ENCODE measurements around the gene TNFRSF25.

GRCh38 chr1:6441586-6441985, 24.4 kb downstream of the TNFRSF25 start:
- TF ChIP-seq CTCF (IDR thresholded peaks at IDR 0.05; ENCODE audit: poor library complexity, severe bottlenecking) (no peak), EZH2 (IDR thresholded peaks at IDR 0.05; ENCODE audit: borderline replicate concordance, insufficient read depth, low read length, poor library complexity, severe bottlenecking) (no peak), EP300 (conservative IDR thresholded peaks at IDR 0.05; ENCODE audit: poor library complexity, severe bottlenecking) (no peak), MXI1 (conservative IDR thresholded peaks at IDR 0.05; ENCODE audit: poor library complexity, severe bottlenecking) (no peak), REST (IDR thresholded peaks at IDR 0.05; ENCODE audit: borderline replicate concordance) (no peak), SMC3 (conservative IDR thresholded peaks at IDR 0.05; ENCODE audit: poor library complexity) (no peak), POLR2AphosphoS5 (IDR thresholded peaks at IDR 0.05) (no peak), RAD21 (conservative IDR thresholded peaks at IDR 0.05) (no peak), TAF1 (IDR thresholded peaks at IDR 0.05; ENCODE audit: low read depth) (no peak)
